HG03097 (cell line): ENCODE measurements around the gene TTBK2.

Experiments
- ATAC-seq: cut with Tn5 transposase; IDR thresholded peaks from one replicate; pipeline ENCODE4 v1.9.1; 2021; ENCODE audit not compliant: unreplicated experiment, low FRiP score

The TTBK2 gene

GRCh38 chr15:42730536-42730935 is 190.0 kb downstream of the TTBK2 start:
- ATAC-seq: no peak

GRCh38 chr15:42730135-42730534 is 190.4 kb downstream of the TTBK2 start:
- no peak for ATAC-seq

- no peak for ATAC-seq
Measured at GRCh38 chr15:42729409-42729808, 191.2 kb downstream of the TTBK2 start.

- no peak for ATAC-seq
Measured at GRCh38 chr15:42728972-42729371, 191.6 kb downstream of the TTBK2 start.

- no peak for ATAC-seq
Measured at GRCh38 chr15:42728560-42728959, 192.0 kb downstream of the TTBK2 start.

- ATAC-seq: no peak
Measured at GRCh38 chr15:42727750-42728381, 192.7 kb downstream of the TTBK2 start.

- no peak for ATAC-seq
Measured at GRCh38 chr15:42726114-42726513, 194.5 kb downstream of the TTBK2 start.

- no peak for ATAC-seq
Measured at GRCh38 chr15:42725331-42725903, 195.2 kb downstream of the TTBK2 start.

- ATAC-seq: no peak
Measured at GRCh38 chr15:42724276-42724675, 196.3 kb downstream of the TTBK2 start.

- no peak for ATAC-seq
Measured at GRCh38 chr15:42723068-42723467, 197.5 kb downstream of the TTBK2 start.

GRCh38 chr15:42721916-42722315 is 198.7 kb downstream of the TTBK2 start:
- no peak for ATAC-seq

GRCh38 chr15:42721016-42721415 is 199.6 kb downstream of the TTBK2 start:
- no peak for ATAC-seq

GRCh38 chr15:42720071-42720470 is 200.5 kb downstream of the TTBK2 start:
- no peak for ATAC-seq

GRCh38 chr15:42719043-42719442 is 201.5 kb downstream of the TTBK2 start:
- no peak for ATAC-seq

- ATAC-seq: no peak
Measured at GRCh38 chr15:42716626-42717025, 204.0 kb downstream of the TTBK2 start.

- no peak for ATAC-seq
Measured at GRCh38 chr15:42716125-42716524, 204.5 kb downstream of the TTBK2 start.

GRCh38 chr15:42712584-42712983 is 208.0 kb downstream of the TTBK2 start:
- ATAC-seq: no peak

GRCh38 chr15:42711746-42712145 is 208.8 kb downstream of the TTBK2 start:
- no peak for ATAC-seq

GRCh38 chr15:42710662-42711061 is 209.9 kb downstream of the TTBK2 start:
- ATAC-seq: no peak

- ATAC-seq: no peak
Measured at GRCh38 chr15:42707873-42708544, 212.6 kb downstream of the TTBK2 start.

- ATAC-seq: no peak
Measured at GRCh38 chr15:42707068-42707467, 213.5 kb downstream of the TTBK2 start.

- ATAC-seq: no peak
Measured at GRCh38 chr15:42705336-42705735, 215.2 kb downstream of the TTBK2 start.
